ENCODE data around the gene CSPG4. TPM values are rescaled to one million over a fixed set of nuclear protein-coding genes. Genes with fewer than 3 reads are reported as not detected.

Gene CSPG4
- total RNA-seq, 2 donors from 2014 or later = 32.6 to 55.6 TPM

DNA sequence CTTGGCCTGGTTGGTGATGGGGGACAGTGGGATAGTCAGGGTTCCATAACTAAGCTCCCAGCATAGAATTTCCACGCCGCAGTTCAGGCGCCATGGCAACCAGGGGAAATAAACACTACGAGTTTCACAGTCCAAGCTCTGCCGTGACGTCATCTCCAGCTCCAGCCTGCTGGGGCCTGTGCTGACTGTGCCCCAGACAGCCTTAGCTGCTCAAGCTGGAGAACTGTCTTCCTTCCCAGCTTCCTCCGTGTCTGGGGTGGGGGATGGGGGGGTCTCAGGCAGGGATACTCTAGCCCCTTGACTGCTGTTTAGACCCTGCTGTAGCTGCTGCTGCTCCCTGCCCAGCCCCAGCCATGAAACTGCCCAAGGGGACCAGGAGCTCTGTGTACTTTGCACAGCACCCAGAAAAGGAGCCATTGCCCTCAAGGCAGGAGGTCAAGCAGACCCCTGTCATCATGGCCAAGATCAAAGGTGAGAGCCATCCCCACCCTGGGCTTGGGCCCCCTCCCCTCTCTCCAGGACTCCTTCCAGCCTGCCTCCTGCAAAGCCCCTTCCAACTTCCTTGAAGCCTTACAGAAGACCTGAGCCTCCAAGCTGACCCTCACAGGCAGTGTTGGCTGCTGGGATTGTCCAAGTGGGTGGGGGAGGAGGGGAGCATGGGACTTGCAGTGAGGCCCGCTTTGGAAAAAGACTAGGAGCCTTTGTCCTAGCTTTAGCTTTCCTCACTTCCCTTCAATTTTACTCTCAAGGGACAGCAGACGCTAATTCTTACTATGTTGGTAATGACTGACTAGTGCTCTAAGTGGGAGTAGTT, 11.4 kb upstream of the CSPG4 start:
- H3K4me1 ChIP-seq = peaks cover 0 to 35% of the 10 kb centered on the region in 2 donors
- H3K36me3 ChIP-seq = no peaks in the 10 kb centered on the region
- TF ChIP-seq, protein P1, sequence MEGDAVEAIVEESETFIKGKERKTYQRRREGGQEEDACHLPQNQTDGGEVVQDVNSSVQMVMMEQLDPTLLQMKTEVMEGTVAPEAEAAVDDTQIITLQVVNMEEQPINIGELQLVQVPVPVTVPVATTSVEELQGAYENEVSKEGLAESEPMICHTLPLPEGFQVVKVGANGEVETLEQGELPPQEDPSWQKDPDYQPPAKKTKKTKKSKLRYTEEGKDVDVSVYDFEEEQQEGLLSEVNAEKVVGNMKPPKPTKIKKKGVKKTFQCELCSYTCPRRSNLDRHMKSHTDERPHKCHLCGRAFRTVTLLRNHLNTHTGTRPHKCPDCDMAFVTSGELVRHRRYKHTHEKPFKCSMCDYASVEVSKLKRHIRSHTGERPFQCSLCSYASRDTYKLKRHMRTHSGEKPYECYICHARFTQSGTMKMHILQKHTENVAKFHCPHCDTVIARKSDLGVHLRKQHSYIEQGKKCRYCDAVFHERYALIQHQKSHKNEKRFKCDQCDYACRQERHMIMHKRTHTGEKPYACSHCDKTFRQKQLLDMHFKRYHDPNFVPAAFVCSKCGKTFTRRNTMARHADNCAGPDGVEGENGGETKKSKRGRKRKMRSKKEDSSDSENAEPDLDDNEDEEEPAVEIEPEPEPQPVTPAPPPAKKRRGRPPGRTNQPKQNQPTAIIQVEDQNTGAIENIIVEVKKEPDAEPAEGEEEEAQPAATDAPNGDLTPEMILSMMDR (IDR thresholded peaks at IDR 0.05) = no peak
- peak; percentile 98 for DNase-seq (ENCODE audit: low spot score)
- no peaks in the 10 kb centered on the region for H3K27me3 ChIP-seq
- H3K4me3 ChIP-seq = no peak overlapping the region
- no peaks in the 10 kb centered on the region for H3K9me3 ChIP-seq
- peak overlapping the region; percentile 66 to 74 for H3K27ac ChIP-seq

DNA sequence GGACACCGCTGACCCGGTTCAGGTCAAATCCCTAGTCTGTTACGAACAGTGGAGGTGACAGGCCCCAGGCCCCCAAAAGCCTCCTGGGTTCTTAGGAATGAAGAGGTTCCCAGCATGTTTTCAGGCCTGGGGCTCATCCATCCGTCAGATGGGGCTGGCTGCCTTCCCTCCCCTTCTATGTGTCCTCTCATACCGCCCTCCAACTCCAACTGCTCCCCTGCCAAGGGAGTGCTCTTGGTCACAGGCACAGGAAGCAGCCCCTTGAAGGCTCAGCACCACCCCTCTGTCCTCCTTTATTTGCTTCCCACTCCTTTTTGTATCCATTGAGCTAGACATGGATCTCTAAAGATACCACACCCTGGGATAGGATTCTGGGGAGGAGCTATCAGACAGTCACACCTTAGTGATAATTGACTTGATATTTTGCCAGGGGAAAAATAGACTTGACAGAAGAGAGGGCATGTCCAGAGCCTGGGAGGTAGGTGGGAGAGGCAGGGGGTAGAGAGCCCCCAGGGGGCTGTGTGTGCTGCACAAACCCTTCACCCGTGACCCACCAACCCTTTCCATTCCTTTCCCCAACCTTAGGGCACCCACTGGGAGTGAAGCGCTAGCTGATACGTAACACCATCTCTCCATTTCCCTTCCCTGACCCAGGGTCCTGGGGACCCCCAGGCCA, 10.7 kb upstream of the CSPG4 start:
- H3K4me3 ChIP-seq = no peak overlapping the region
- no peak for DNase-seq (ENCODE audit: low spot score)
- no peaks in the 10 kb centered on the region for H3K36me3 ChIP-seq
- no peaks in the 10 kb centered on the region for H3K27me3 ChIP-seq
- H3K9me3 ChIP-seq = no peaks in the 10 kb centered on the region
- TF ChIP-seq, protein P1 (IDR thresholded peaks at IDR 0.05) = no peak
- peak overlapping the region; percentile 66 to 74 for H3K27ac ChIP-seq
- H3K4me1 ChIP-seq = peaks cover 0 to 37% of the 10 kb centered on the region in 2 donors

DNA sequence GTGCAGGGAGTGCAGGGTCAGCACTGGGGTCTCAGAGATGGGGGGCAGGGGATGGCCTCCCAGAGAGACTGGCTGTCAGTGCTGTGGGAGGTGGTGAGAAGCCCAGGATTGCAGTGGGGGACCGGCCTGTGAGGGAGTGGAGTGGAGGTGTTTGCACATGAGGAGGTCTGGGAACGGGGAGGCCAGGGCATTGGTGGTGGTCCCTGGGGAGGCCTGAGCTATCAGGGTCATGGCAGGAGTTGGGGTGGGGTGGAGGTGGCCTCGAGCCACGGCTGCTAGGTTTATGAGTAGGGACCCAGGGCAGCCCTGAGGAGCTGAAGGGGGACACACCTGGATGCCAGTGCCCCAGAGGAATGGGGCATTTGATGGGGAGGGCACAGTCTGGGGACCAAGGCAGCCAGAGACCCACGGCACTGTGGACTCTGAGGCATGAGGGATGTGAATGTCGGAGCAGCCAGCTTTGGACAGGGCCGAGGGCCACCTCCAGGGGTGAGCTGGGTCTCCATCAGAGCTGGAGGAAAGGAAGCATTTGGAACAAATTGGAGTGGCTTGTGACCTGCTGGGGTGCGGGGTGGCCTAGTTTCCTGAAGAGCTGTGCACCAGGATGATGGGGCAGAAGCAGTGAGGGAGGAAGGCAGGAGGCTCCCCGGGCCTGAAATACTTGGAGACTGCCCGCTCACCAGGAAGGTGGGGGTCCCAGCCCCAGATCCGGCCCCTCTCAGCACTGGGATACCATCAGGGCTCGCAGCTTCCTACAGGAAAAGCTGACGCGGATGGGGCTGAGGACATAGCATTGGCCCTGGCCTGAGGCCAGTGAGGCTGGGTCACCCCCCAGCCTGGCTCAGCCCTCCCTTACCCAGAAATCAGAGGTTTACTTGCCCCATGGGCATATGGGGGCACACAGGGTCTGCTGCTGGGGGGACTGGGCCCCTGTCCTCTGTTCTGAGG, 9.5 kb upstream of the CSPG4 start:
- H3K9me3 ChIP-seq = no peaks in the 10 kb centered on the region
- DNase-seq (ENCODE audit: low spot score) = no peak
- TF ChIP-seq, protein P1 (IDR thresholded peaks at IDR 0.05) = no peak
- H3K4me1 ChIP-seq = peaks cover 0 to 41% of the 10 kb centered on the region in 2 donors
- no peak overlapping the region for H3K4me3 ChIP-seq
- no peaks in the 10 kb centered on the region for H3K27me3 ChIP-seq
- no peak overlapping the region for H3K27ac ChIP-seq
- H3K36me3 ChIP-seq = no peaks in the 10 kb centered on the region

DNA sequence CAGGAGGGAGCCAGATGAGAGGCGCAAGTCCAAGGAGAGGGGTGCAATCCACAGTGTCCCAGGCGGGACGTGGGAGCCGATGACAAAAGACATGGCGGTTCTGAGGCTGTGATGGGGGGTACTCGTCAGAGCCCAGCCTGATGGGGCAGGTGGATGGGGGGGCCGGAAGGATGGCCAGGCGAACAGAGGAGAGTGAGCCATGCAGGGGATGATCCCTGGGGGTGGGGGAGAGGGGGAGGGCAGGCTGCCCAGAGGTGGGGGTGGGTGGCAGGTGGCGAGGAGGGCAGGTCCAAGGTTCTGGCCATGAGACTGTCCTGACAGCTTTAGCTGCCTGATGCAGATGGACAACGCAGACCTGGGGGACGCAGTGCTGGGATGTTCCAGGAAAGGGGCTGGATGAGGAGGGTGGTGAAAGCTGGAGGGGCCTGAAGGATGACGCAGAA, 8.9 kb upstream of the CSPG4 start:
- Histone ChIP-seq H3K4me3 (no peak overlapping the region), H3K27me3 (no peaks in the 10 kb centered on the region), H3K27ac (no peak overlapping the region), H3K9me3 (no peaks in the 10 kb centered on the region), H3K36me3 (no peaks in the 10 kb centered on the region), H3K4me1 (peaks cover 0 to 41% of the 10 kb centered on the region in 2 donors)
- TF ChIP-seq, protein P1 (IDR thresholded peaks at IDR 0.05) = no peak
- no peak for DNase-seq (ENCODE audit: low spot score)

DNA sequence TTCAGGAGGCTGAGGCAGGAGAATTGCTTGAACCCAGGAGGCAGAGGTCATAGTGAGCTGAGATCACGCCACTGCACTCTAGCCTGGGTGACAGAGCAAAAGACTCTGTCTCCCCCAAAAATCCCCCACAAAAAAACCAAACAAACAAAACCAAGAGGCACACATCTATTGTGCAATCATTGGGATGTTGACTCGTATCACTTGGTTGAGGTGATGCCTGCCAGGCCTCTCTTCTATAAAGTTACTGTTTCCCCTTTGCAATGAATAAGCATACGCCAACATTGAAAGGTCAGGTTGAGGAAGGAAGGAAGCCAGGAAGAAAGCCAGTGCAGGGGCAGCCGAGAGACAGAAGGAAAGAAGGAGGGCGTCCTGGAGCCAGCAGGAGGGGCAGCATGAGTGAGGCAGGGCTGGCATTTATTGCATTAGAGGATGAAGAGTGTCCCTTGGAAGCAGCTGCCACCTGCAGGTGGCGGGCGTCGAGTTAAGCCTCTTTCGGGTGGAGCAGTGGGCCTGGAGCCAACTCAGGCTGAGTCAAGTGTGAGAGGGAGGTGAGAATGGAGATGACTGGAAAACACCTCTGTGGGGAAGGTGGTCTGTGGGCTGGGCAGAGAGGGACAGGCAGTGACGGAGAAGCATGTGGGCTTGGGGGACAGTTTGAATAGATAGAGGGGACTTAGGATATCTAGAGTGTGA, 8.3 kb upstream of the CSPG4 start:
- peaks cover 0 to 41% of the 10 kb centered on the region in 2 donors for H3K4me1 ChIP-seq
- H3K4me3 ChIP-seq = no peak overlapping the region
- TF ChIP-seq, protein P1 (IDR thresholded peaks at IDR 0.05) = peak in 1 of 2 donors; percentile 58
- no peak overlapping the region for H3K27ac ChIP-seq
- no peaks in the 10 kb centered on the region for H3K9me3 ChIP-seq
- no peak for DNase-seq (ENCODE audit: low spot score)
- no peaks in the 10 kb centered on the region for H3K27me3 ChIP-seq
- no peaks in the 10 kb centered on the region for H3K36me3 ChIP-seq

Data from right atrium auricular region (tissue), 2 donors.